HCEC 1CT (cell line): ENCODE data around the gene AFAP1L2.

Experiments used
- DNase-seq: peaks from one replicate; pipeline ENCODE4 v3.0.0-alpha.2; 2017

The AFAP1L2 gene

DNA sequence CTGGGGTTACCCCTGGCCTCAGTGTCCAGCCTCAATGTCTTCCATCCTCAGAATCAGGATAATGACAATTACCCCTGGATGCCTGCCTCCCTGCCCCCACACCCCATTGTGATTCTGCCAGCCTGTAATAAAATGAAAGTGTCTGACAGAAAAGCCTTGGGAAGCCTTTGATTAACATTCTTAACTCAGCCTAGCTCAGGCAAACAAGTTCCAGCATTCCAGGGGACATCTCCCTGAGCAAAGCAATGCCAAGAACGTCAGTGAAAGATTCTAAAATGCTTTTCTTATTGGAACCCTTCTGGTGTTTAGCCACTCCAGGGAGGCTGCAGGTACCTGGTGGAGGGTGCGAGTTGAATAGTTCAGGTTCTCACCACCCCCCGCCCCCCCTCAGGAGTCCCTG is 18.7 kb downstream of the AFAP1L2 start:
- DNase-seq, result no peak

DNA sequence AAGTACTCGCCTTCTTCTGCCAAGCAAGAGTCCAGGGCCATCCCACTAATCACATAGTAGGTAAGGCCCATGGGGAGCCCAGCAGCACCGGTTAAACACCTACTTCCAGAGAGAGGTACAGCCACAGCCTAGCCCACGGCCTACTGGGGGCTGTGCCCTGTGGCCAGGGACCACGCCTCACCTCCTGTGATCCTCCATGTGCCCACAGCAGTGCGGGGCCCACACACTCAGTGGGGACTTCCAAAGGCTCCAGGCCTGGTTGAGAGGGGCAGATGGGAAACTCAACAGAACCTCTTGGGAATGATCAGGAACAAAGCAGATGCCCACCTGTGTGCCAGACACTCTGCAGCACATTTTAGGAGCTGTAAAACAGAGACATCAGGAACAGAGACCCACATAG is 19.7 kb downstream of the AFAP1L2 start:
- no peak for DNase-seq

DNA sequence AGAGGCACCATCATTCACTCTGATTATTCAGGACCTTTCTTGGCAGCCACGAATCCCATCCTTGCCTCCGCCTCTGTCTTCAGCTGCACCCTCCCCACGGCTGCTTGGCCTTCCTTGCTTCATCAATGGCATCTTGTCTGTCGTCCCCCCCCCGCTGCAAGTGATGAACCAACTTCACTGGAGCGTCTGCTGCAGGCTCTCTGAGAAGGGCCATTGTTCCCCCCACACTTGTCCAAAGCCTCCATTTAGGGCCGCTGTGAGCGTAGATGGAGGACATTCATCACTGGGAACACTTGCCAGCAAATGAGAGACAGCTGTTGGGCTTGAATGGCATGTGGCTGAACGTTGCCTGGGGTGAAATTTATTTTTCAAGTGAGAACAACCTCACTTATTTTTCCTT is 20.1 kb downstream of the AFAP1L2 start:
- DNase-seq, result no peak

DNA sequence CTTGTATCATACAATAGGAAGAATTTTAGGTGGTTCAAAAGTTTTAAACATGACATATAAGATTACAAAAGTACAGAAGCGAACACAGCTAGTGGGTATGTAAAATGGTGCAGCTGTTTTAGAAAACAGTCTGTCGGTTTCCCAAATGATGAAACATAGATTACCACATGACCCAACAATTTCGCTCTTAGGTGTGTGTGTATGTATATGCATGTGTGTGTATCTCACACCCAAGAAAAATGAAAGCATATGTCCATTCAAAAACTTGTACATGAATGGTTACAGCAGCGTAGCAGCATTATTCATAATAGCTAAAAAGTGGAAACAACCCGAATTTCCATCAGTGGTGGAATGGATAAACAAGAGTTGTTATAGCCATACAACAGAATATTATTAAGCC is 23.5 kb downstream of the AFAP1L2 start:
- DNase-seq, result no peak

DNA sequence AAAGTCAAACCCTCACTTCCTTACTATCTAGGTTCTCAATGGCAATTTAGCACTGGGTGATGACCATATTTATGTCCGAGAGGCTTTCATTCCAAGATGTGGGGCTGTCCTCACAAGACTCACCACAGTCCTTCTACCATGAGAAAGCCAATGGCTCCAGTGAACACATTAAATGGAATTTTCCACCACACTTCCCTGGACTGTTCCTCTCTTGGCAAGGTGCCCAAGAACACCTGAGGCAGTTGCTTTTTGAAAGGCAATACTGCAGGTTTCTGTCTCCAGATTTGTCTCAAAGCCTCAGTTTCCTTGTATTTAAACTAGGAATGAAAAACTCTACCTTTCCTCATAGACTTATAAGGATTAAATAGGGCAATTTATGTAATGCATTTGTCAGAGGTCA is 24.2 kb downstream of the AFAP1L2 start:
- DNase-seq, result no peak

DNA sequence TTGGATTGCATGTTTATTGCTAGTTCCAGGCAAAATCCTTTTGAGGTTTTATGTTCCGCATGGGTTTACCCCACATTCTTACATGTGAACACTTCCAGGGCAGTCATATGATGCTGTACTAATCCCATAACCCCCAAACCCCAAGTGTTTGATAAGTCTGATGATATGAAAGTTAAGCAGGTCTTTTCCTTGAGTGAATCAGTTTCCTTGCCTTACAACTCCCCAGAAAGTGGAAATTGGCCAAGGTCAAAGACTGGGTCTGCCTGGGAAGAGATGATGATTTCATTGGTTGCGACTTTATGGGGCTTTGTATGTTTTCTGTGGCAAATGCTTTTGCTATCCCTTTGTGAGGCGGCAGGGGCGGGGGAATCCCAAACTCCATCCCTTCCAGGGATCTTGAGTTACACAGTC is 24.7 kb downstream of the AFAP1L2 start:
- DNase-seq, result peak; percentile 17

DNA sequence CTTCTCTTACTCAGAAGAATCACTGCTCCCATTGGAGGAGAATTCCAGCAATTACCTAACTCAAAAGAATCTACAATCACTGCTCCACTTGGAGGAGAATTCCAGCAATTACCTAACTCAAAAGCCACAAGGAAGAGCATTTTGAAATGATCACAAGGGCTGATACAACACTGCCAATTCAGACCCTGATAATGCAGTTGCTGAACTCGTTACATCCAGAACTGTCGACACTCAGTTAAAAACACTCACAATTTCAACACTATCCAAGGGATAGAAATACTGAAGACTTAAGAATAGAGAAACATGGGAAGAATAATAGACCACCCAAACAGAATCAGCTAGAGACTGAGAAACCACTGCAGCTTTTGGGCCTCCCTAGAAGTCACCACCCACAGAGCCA is 27.8 kb downstream of the AFAP1L2 start:
- DNase-seq, result no peak

DNA sequence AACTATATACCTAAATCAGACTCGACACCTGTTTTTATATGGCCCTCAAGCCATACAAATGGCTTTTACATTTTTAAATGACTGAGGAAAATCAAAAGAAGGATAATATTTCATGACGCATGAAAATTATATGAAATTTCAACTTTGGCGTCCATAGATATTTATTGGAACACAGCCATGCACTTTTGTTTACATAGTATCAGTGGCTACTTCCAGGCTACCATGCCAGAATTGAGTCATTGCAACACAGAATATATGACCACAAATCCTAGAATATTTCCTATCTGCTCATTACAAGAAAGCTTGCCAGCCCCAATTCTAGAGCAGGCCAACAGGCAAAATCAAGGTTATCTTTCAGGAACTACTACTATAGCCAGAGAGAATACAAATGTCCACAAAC is 29.3 kb downstream of the AFAP1L2 start:
- DNase-seq, result peak; percentile 44

DNA sequence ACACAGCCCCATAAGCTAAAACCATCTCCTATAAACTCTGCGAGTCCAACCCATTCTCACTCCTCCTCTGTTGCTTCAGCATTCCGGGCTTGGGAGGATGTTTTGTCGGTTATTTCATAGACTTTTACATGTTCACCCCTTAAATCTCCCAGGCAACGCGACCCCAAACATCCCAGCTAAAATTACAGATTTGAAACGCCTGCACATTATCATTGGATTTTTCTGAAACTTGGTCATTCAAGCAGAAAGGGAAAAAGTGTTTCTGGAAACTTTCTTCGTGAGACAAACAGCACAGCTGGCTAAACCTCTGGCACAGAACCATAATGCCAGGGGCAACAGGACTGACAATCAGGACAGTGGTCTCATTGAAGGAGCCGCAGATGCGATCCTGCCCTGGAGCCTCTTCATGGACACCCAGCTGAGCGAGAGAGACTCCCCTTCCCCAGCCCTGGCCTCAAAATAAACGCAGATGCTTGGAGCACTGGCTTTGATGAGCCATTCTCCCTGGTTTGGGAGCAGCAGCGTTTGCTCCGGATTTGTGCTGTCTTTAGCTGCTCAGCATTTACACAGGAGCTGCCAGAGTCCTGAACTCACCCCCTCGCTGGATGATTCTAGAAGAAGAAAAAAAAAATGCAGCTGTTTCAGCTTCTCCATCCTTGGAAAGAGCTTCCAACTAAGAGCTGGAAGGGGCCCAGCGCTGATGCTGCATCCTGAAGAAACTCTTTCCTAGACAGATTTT is 30.1 kb downstream of the AFAP1L2 start:
- no peak for DNase-seq

DNA sequence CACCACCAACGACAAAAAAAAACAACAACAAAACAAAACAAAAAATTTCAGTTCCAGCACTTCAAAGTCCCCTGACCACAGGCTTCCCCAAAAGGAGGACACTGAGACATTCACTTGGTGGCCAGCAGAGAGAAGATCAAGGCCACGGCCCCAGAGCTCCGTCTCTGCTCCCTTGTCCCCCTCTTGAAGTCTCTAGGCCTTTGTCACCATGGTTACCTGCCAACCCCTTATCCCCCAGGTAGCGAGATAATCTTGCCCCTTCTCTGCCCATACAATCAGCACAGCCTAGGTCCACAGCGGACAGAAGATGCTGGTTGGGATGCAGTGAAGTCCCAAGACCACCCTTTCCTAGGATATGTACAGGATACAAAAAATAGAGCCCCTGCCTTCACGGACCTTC is 30.7 kb downstream of the AFAP1L2 start:
- no peak for DNase-seq

DNA sequence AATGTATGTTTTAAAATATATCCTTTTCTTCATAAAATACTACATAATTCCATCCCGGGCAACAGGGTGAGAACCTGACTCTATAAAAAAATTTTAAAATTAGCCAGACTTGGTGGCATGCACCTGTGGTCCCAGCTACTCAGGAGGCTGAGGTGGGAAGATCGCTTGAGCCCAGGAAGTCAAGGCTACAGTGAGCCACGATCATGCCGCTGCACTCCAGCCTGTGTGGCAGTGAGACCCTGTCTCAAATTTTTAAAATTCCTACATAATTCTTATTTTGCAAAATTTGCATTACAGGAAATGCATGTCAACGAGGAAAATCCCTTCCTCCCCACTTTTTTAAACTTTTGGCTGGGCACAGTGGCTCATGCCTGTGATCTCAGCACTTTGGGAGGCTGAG is 31.3 kb downstream of the AFAP1L2 start:
- DNase-seq, result no peak

DNA sequence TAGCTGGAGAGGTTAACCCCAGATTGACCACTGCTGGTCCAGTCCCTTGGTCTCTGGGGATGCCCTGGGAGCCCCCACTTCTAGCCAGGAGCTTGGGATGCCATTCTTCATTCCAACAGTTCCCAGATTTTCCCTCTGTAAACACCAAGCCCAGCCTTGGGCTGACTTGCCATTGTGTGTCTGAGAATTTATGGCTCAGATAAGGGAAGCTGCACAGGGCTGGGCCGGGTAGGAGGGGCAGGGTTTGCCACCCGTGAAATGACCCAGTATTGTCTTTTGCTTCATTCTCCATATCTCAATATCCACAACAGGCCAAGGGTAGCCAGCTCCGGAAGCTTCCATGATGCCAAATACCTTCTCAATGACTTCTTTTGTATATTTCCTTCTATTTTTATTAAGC is 32.1 kb downstream of the AFAP1L2 start:
- no peak for DNase-seq

DNA sequence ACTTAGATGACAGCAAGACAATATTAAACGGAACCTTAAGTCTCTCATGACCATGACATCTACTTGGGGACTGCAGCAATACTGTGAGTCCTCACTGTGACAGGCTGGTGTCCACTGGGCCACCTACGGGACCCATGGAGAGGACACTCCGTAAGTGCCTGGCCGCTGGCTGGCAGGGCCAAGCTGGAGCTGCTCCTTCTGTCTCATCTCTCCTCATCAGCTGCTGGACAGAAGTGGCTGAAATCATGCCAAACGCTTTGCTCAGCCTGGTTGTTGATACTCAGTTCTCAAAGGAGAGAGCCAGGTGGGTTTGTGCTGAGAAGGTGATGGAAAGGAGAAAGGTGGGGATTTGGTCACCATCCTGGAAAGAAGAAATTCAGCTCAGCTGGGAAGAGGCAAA is 33.3 kb downstream of the AFAP1L2 start:
- DNase-seq, result no peak

DNA sequence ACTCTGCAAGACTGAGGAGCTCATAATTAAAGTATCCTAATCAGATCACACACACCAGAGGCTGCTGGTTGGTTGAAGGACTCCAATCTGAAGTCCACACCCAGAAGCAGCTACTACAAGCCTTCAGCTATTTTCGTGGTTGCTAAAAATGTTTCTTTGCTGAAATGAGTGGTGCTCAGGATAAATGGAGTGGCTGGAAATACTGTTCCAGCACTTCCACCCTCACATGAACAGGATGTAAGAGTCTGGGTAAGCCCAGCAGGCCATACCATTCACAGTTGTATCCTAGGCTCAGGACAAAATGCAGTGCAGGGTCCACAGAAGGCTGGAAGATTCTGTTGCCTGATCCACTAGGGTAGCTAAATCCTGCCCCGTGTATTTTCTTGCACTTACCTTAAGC is 34.1 kb downstream of the AFAP1L2 start:
- DNase-seq, result no peak

DNA sequence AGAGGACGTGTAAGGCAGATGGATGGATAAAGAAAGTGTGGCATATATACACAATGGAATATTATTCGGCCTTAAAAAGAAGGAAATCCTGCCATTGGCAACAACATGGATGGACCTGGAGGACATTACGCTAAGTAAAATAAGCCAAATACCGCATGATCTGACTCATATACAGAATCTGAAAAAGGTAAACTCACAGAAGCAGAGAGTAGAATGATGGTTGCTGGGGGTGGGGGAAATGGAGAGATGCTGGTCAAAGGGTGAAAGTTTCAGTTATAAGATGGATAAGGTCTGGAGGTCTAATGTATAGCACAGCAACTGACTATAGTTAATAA is 36.3 kb downstream of the AFAP1L2 start:
- no peak for DNase-seq

DNA sequence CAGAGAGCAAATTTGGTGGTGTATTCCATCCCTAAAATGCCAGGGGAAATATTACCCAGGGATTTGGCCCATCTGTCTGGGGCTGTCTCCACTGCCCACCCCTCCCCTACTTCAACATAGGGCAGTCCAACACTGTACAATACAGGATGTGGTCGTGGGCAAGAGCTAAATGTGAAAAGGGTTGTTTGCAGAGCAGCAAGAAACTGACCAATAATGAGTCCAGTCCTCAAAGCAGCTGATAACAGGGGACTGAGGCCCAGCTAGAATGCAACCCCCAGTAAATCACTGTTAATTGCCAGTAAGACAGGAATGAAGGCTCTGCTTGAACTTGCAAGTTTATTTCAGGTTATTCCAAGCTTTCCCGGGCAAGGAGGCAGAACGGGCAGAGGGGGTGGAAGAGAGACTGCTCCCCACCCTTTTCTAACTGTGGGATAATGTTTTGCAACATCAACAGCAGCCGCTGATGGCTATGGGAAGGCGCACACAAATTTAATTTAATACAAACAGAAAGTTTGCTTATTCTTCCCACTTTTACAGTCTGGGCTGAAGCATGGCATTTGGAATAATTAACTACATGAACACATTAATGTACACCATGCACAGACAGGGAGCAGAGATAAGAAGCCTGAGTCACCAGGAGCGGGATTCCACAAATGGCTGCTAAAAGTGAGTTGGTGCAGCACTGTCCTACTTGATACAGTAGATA is 36.8 kb downstream of the AFAP1L2 start:
- no peak for DNase-seq

DNA sequence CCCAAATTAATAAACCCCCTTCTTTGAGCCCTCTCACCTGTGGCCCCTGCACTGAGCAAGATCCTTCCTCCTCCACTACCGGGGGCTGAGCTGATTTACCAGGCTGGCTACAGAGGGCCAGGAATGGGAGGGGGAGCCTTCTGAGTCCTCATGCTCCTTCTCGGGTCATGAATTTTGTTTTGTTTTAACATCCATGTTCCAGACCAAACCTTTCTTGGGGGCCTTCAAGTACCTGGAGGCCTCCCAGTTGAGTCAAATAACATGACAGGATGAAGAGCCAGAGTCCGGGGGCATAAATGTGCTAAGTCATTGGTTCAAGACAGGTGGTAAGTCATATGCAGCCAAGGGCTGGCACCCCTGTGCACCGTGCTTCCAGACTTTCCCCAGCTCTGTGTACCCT is 39.6 kb downstream of the AFAP1L2 start:
- DNase-seq, result no peak

DNA sequence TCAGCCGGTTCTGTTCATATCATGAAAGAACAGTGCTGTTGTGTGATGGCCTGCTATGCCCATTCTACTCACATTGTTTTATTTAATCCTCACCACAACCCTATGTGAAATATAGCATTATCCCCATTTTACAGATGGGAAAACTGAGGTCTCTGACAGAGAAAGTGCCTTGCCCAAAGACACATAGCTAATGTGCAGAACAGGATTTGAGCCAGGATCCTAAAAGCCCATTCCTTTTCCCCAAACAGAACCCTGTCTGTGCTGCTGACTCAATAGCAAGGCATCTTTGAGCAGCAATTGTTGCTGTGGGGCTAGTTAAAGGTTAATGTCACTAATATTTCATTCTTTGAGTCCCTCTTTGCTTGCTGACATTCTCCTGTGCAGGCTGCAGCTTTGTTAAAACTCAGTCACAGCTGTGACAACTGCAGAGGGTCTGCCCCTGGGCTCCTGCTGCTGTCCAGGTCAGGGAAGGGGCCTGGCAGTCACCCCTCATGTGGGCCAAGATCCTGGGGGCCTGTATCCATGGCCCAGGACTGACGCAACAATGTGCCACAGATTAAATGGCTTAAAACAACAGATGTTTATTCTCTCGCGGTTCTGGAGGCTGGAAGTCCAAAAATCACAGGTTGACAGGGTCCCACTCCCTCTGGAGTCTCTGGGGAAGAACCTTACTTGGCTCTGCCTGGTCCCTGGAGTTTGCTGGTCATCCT is 40.4 kb downstream of the AFAP1L2 start:
- no peak for DNase-seq

DNA sequence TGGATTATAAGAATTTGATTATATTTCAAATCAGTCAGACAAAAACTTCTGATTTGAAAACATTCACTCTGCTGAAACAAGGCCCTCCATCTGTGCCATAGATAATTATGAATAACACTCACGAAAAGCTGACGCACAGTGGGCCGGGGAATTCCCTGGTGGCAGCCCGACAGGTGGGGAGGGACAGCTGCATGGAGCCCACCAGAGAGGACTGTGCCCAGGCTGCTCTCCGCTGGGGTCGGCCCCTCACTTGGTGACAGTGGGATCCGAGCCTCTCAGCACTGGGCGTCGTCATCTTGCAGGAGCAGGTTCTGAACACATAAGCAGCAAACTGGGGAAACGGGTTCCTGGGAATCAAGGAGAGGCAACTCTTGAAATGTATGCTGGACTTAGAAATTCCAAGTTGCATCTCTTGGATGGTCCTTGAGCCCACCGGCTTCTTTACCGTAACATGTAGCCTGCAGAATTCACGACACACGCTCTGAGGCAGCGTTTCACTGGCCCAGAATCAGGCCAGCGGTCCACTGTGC is 41.4 kb downstream of the AFAP1L2 start:
- no peak for DNase-seq

DNA sequence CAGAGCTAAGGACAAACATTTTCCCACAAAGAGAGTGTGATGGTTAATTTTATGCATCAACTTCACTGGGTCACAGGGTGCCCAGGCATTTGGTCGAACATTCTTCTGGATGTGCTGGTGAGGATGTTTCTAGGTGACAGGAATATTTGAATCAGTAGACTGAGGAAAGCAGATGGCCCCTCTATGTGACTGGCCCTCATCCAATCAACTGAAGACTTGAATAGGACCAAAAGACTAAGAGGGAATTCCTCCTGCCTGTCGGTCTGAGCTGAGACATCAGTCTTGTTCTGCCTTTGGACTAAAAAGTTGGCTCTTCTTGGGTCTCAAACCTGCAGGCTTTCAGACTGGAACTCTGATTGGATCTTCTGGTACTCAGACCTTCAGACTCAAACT is 44.4 kb downstream of the AFAP1L2 start:
- no peak for DNase-seq

DNA sequence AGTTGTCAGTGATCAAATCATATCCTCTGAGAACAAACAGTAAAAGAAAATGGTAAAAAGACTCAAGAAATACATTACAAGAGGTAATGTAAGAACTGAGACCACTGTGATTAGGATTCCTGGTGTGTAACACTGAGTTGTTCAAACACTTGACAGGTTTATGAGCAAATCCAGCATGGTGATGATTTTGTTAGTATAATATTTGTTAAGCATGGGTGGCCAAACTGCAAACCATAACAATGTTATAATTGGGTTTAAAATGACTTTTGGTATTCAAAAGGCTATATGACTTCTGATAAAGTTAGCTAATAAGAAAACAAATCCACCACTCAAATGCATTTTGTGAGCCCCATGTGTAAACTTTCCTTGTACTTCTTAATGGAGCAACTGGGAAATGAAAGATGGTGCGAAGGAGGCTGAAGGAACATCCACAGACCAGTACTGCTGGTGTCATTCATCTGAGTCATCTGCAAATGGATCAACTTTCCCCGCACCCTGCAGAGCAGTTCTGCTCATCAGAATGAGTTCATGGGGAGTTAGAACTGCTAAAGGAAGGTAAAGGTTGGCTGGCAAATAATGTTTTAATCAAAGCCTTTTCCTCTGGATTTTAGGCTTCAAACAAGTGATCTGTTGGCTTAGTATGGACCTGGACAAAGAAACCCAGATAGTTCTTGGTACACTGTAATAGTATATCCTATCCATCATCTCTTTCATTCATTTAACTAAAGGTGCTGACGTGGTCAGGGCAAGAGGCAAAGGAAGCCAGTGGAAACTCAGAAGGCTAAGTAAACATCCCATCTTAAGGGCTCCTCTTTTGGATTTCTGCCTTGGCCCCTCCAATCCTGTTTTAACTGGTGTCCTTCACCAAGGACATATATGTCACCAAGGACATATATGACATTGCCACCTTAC is 45.0 kb downstream of the AFAP1L2 start:
- no peak for DNase-seq

DNA sequence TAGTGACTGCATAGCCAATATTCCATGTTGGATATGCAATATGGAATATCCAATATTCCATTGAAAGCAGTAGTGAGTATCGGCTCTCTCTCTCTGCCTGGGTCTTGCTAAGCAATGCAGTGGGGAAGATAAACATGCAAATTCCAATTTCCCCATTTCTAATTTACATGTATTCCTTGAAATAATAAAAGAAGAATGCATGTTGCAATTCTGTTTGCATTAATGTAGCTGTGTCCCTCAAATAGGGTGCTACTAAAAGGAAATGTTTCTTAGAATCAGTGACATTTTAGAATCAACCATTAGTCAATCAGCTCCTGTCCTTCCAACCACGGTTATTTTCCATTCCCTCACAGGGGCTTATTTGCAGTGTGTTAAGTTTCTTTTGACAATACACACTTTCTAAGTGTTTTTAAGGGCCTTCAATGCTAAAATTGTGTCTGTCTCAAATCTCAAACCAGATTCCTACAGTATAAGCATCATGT is 46.7 kb downstream of the AFAP1L2 start:
- DNase-seq, result no peak
